Smooth muscle cell of the pulmonary artery (primary cell): ENCODE results near the gene ZNF560. TPM values are rescaled to one million over a fixed set of nuclear protein-coding genes. Genes with fewer than 3 reads are reported as not detected.

Experiments used
- total RNA-seq: library from RNA; depleted of rRNA; stranded (reverse); fragments of >200 nt; gene quantifications from 2 replicates; pipeline ENCODE4 v1.2.3, GENCODE V29; 2014

ZNF560 gene
- 0.33 and 1.1 TPM in 2 replicates for total RNA-seq

DNA sequence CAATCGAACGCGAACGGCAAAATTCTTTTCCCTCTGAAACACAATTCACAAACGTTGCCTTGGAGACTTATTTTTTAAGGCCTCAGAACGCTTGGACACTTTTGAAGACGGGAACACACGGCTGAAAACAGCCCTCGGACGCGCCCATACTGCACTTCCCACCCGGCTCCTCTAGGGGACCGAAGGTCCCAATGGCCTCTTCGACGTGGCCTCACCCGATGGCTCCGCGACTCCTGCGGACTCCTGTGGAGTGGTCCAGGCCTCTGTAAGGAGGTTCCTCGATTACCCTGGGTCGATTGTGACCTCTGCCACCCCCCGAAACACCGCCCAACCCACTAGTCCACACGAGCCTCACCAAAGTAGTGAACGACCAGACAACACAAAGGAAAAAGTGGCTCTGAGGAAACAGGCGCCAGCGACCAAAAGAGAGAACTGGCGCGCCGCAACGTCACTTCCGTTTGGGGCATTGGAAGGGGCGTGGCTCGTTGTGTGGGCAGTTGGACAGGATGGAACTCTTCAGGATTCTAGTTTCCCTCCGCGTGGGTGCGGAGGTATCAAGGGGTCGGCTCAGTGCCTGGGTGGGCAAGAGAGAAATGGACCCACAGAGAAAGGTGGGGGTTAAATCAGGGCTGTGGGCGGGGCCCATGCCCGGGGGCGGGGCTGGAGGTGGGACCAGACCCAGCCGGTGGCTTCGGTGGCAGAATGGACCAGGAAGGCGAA, at the start of gene ZNF560:
Gene ZNF560, minus strand, starts transcription at position 434 of the 720 bp plus-strand sequence. CDS start 23,303 bp downstream, outside the sequence.

DNA sequence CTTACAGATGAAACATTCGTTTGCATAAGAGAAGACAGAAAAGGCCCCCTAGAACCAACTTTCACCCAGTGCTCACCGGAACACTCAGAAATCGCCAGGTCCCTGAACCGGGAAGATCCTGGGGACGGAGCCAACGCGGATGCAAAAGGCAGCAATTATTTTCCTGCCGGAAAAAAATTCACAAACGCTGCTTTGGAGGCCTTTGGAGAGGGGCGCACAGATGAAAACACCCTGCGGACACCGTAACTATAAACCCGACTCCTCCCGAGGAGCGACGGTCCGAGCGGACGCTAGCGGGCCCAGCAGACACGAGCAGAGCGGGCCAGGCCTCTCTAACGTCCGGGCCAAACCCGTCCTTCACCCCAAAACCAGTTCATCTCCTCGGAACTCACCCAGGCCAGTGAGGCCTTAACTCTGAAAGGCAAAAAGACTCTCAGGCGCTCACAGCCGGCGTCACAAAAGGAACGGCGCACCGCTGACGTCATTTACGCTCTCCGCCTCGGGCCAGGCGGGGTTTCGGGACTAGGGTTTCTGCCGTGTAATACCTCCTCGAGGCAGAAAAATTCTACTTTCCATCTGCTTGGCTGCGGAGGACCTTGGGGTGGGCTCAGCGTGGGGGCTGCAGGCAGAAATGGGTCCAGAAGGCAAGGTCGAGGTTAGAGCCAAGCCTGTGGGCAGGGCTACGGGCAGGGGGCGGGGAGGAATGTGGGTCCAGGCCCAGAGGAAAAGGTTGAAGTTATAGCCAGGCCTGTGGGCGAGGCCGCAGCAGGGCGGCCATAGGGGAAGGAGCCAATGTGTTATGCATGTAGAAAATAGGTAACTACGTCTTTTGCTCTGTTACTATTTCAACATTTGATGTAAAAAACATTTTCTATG, 40.0 kb upstream of the ZNF560 start, which contains the start of gene ZNF426:
Gene ZNF426, minus strand, starts transcription at position 463 of the 876 bp plus-strand sequence. CDS start 2,413 bp downstream, outside the sequence.

DNA sequence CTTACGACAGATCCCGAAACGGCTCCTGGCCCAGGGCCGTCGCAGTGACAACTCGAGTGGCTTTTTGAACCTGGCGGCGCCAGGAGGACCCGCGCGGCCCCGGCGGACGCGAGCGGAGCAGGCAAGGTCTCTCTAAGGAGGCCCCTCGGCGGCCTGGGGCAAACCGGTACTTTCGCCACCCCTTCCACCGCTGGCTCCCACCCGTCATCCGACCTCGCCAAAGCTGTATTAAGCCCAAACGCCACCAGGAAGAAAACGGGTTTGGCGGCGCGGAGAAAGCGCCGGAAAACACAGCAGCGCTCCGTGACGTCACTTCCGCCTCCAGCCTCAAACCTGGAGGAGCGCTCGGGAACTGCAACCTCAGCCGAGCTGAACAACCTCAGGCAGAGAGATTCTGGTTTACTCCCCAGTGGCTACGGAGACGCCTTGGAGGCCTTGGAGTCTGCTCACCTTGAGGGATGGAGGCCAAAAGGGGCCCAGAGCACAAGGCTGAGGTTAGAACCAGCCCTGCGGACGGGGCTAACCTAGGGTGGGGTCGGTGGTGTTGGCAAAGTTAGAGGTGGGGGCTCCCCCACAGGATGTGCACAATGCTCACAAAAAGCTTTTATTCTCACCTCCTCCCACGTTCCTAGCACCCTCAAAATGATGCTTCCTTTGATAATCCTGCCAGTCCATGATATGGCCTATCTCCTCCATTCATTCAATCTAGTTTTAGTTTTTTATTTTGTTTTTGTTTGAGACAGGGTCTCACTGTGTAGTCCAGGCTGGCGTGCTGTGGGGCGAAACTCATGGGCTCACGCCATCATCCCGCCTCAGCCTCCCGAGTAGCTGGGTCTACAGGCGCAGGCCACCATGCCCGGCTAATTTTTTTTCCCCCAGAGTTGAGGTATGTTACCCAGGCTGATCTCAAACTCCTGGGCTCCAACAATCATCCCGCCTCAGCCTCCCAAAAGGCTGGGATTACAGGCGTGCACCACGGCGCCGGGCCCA, 62.8 kb downstream of the ZNF560 start, which contains the start of gene ZNF266:
Gene ZNF266, minus strand, starts transcription at position 295 of the 990 bp plus-strand sequence. CDS start 15,484 bp downstream, outside the sequence.

Other genes with a start within 250 kb of the ZNF560 start
- not detected in 2 replicates for gene OR7E24, start 247.7 kb downstream of the ZNF560 start, total RNA-seq
- gene ZNF699, start 188.8 kb downstream of the ZNF560 start, total RNA-seq, result 9.1 and 9.6 TPM in 2 replicates
- gene ZNF559, start 174.4 kb downstream of the ZNF560 start, total RNA-seq, result 15.0 and 15.6 TPM in 2 replicates
- gene ZNF177, start 135.6 kb downstream of the ZNF560 start, total RNA-seq, result 1.3 and 2.0 TPM in 2 replicates
- gene ZNF266, start 63.0 kb downstream of the ZNF560 start, total RNA-seq, result 6.2 and 8.7 TPM in 2 replicates
- 16.6 and 23.3 TPM in 2 replicates for gene ZNF426, start 40.0 kb upstream of the ZNF560 start, total RNA-seq
- gene ZNF121, start 85.9 kb upstream of the ZNF560 start, total RNA-seq, result 28.0 and 38.9 TPM in 2 replicates
- gene ZNF561, start 122.6 kb upstream of the ZNF560 start, total RNA-seq, result 39.2 and 42.5 TPM in 2 replicates
- gene ZNF562, start 176.5 kb upstream of the ZNF560 start, total RNA-seq, result 18.0 and 25.0 TPM in 2 replicates